ENCODE data around the gene RCN1.

RCN1 gene

DNA sequence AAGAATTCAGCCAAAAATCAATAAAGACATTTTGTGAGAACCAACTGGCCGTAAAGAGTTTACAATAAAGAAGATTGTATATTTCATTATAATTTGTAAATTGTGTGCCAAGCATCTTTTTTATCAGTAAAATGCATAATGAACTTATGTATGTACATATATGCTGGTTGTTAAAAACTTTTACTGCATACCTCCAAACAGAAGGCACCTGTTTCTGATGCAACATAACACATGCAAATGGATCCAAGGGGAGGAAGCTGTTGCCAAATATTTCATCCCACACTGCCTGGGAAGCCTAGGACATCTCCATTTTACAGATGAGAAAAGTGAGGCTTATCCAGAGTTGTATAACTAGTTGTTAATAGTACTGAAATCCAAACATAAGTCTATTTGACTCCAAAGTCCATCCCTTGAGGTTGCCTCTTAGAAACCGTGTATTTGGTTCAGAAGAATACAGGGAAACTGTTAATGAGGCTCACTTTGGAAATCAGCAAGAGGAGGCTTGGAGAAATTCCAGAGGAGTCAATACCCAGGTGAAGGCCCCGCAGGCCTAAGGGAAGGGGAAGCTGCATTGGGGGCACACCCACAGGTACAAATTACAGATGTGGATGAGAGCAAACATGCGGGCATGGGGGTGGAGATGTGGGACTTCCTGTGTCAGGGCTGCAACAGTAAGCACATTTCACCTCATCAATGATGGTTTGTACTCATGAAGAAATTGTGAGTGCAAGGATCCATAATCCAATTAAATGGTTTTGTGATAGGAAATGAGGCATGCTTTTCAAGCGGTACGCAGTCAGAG, 51.1 kb downstream of the RCN1 start:
- H3K27ac ChIP-seq = no peak overlapping the region
- H3K9me3 ChIP-seq = no peaks in the 10 kb centered on the region
- intact Hi-C loops (cut with DNase I; ENCODE audit: low total_unique reads) = no loop called here
- H3K36me3 ChIP-seq = no peaks in the 10 kb centered on the region
- TF ChIP-seq, protein P1, sequence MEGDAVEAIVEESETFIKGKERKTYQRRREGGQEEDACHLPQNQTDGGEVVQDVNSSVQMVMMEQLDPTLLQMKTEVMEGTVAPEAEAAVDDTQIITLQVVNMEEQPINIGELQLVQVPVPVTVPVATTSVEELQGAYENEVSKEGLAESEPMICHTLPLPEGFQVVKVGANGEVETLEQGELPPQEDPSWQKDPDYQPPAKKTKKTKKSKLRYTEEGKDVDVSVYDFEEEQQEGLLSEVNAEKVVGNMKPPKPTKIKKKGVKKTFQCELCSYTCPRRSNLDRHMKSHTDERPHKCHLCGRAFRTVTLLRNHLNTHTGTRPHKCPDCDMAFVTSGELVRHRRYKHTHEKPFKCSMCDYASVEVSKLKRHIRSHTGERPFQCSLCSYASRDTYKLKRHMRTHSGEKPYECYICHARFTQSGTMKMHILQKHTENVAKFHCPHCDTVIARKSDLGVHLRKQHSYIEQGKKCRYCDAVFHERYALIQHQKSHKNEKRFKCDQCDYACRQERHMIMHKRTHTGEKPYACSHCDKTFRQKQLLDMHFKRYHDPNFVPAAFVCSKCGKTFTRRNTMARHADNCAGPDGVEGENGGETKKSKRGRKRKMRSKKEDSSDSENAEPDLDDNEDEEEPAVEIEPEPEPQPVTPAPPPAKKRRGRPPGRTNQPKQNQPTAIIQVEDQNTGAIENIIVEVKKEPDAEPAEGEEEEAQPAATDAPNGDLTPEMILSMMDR (IDR thresholded peaks at IDR 0.05) = no peak
- no peak overlapping the region for H3K4me3 ChIP-seq
- H3K4me1 ChIP-seq = peaks cover 0 to 11% (median 0%) of the 10 kb centered on the region in 4 donors
- no peak for DNase-seq
- H3K27me3 ChIP-seq = peaks cover 0 to 3% of the 10 kb centered on the region in 2 donors

DNA sequence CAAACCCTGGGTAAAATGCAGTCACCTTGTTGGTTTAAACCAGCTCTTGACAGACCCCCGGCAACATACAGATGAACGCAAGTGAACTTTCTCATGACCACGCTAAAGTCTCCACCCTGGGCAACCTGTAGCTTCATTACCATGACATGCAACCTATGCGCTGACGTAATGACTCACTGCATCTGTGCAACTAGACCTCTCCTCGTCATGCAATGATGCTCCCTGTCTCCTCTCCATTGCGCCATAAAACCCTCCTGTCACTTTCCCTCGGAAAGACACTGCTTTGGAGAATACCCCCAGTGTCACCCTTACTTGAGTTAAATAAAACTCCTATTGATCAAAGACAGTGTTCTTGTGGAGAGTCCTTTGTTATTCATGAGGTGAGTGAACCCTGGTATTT, 52.5 kb downstream of the RCN1 start:
- H3K36me3 ChIP-seq = no peaks in the 10 kb centered on the region
- DNase-seq = no peak
- H3K27me3 ChIP-seq = peaks cover 0 to 3% of the 10 kb centered on the region in 2 donors
- intact Hi-C loops (cut with DNase I; ENCODE audit: low total_unique reads) = no loop called here
- H3K9me3 ChIP-seq = no peaks in the 10 kb centered on the region
- H3K4me1 ChIP-seq = no peaks in the 10 kb centered on the region
- no peak overlapping the region for H3K27ac ChIP-seq
- TF ChIP-seq, protein P1 (IDR thresholded peaks at IDR 0.05) = no peak
- H3K4me3 ChIP-seq = no peak overlapping the region

DNA sequence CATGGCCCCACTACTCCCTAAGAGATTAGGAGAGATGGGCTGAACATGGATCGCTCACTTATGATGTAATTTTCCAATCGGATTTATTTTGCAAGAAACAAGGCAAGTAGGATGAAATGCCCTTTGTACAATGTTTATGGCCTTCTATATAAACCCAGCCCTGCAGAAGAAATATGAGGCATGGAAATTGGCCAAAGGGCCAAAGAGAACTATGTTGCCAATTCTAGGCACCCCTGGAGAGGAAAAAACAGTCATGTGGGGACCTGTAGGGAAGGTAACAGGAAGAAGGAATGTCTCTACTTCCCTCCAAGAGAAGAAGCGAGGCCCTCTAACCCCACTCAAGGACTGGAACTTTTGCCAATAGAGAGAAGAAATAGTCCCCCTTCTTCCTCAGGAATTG, 54.4 kb downstream of the RCN1 start:
- peaks cover 0 to 6% of the 10 kb centered on the region in 2 donors for H3K27me3 ChIP-seq
- H3K9me3 ChIP-seq = no peaks in the 10 kb centered on the region
- intact Hi-C loops (cut with DNase I; ENCODE audit: low total_unique reads) = no loop called here
- no peak for DNase-seq
- no peaks in the 10 kb centered on the region for H3K4me1 ChIP-seq
- TF ChIP-seq, protein P1 (IDR thresholded peaks at IDR 0.05) = no peak
- H3K4me3 ChIP-seq = no peak overlapping the region
- no peak overlapping the region for H3K27ac ChIP-seq
- H3K36me3 ChIP-seq = no peaks in the 10 kb centered on the region

DNA sequence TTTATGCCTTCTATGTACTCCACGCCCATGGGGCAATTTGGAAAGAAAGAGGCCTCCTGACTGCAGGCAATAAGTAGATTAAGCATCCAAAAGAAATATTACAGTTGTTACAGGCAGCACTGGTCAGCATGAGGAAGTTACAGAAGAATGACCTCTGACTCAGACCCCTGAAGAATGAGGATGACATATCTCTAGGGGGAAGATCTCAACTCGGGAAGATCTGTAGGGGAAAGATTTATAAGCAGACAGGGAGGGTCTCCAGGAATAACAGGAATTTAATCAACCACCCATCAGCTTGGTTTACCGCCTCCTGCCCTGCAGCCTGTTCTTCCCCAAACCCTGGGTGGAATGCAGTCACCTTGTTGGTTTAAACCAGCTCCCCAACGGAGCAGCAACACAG, 58.0 kb downstream of the RCN1 start:
- intact Hi-C loops (cut with DNase I; ENCODE audit: low total_unique reads) = no loop called here
- TF ChIP-seq, protein P1 (IDR thresholded peaks at IDR 0.05) = no peak
- no peak for DNase-seq

DNA sequence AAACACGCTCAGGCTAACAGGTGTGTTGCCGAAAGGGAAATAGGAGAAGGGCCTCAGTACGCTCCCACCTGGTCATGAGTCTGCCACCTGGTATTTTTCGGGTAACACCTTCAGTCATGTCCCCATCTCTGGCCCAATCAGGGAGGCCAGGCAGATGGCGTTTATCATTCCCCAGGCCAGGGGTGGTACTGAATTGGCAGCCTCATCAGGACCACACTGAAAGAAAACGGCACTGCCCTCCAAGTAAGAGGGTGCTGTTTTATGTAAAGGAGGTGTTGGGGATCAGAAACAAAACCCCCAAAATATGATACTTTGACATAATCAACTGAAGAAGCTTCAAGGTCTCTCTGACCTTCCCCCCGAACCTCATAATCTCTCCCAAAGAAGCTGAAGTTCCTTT, 58.9 kb downstream of the RCN1 start:
- intact Hi-C loops (cut with DNase I; ENCODE audit: low total_unique reads) = no loop called here
- Histone ChIP-seq H3K27ac (no peak overlapping the region), H3K27me3 (peaks cover 0 to 6% of the 10 kb centered on the region in 2 donors), H3K4me1 (no peaks in the 10 kb centered on the region), H3K9me3 (no peaks in the 10 kb centered on the region), H3K4me3 (no peak overlapping the region), H3K36me3 (no peaks in the 10 kb centered on the region)
- no peak for DNase-seq
- TF ChIP-seq, protein P1 (IDR thresholded peaks at IDR 0.05) = no peak

More for the DNA sequence above, 58.0 kb downstream of the RCN1 start:
- no peaks in the 10 kb centered on the region for H3K9me3 ChIP-seq
- no peaks in the 10 kb centered on the region for H3K36me3 ChIP-seq
- no peaks in the 10 kb centered on the region for H3K4me1 ChIP-seq
- no peak overlapping the region for H3K27ac ChIP-seq
- H3K4me3 ChIP-seq = no peak overlapping the region
- peaks cover 0 to 6% of the 10 kb centered on the region in 2 donors for H3K27me3 ChIP-seq

All from tibial artery (tissue), 4 donors.